Activated T-helper 1 cell treated with Interleukin-2 at 50 U/mL for 16 hours (primary cell): ENCODE data around the gene FBXO11.
"Not testable (repeated sequence)": the region's sequence is repeated elsewhere in the genome, so short reads cannot be mapped to it uniquely, and the experiment has no call there.

Experiments used
- DNase-seq: peaks from one replicate; pipeline ENCODE4 v3.0.0-alpha.2; 2020; ENCODE audit warnings: low read depth

FBXO11 gene

DNA sequence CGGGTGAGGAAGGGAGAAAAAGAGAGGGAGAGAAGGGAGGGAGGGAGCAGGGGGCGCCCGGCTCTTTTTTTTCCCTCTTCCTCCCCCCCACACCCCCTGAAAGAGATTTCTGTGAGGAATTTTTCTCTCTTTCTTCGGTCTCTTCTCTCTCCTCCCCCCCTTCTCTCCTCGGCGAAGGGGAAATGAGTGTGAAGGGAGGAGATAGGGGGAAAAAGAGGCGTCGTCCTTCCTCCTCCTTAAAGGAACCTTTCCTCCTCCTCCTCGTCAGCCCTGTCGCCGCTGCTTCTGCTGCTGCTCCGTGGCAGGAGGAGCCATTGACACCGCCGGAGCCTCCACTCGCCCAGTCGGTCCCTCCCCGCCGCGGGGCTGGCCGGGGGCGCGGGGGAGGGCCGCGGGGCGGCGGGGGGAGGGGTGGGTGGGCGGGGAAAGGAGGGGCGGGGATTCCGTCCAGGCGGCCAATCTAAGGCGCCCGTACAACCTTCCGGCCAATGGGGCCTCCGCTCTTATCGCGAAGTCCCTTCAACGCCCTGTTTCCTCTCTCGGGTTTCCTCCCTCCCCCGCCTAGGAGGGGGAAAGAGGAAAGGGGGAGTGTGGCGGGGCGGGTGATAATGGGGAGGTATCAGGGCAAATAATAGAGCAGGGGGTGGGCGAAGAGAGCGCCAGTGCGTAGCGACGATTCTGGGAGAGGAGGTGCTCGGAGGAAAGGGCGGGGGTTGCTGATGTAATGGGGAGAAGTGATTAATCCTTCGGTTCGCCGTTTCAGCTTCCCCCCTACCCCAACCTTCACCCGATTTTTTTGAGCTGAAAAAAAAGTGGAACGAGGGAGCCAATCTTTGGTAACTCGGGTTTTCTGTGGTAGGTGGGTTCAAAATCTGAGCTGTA lies at the start of gene FBXO11:
TSS of gene FBXO11 (minus strand) at position 342 of the 882 bp plus-strand sequence. CDS start 778 bp downstream, outside the sequence.
- peak; percentile 93 for DNase-seq

DNA sequence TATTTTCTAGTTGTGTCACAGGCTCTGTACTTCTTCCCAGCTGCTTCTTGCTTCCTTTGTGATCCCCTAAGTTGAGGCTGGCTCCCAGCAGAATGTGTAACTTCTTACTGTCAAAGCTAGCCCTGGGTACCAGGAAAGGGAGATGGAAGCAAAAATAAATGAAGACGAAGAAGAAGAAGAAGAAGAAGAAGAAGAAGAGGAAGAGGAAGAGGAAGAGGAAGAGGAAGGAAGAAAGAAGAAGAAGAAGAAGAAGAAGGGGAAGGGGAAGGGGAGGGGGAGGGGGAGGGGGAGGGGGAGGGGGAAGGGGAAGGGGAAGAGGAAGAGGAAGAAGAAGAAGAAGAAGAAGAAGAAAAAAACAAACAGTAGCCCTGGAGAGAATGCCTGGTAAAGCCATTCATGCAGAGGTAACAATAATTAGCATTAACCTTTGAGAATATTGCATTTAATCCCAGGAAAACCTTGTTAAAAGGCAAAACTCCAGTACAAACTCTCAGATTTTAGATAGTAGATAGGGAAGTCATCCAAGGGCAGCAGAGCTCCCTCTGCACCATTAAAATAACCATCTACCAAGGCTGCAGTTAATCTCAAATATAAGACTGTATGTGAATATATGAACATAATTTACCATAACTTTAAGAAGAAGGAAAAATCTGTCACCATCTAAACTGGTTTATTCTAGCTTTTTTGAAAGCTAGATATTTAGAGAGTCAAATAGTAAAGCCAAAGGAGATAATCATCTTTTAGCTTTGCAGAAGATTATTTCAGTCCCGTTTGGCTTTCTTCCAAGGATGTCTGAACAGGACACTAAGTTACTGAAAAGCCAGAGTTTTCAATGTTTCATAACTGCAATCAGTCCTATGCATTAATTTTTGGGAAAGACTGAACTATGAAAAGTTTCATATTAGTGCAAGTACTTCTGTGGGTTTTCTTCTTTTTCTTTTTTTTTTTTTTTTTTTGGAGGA lies 44.3 kb upstream of the FBXO11 start:
- DNase-seq: no peak

DNA sequence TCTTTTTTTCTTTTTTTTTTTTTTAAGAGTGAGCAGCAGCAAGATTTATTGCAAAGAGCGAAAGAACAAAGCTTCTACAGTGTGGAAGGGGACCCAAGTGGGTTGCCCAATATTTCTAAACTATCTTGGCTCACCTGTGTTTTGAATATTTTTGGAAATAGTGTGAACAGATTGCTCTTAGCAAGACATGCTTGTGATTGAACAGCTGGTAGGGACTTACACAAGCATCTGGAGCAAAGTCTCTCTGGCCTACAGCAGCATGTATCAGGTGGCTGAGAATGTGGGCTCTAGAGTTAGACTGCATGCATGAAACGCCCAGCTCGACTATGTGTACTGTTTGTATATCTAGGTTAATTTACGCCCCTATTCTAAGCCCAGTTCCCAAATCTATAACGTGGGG lies 40.3 kb upstream of the FBXO11 start:
- DNase-seq: no peak

DNA sequence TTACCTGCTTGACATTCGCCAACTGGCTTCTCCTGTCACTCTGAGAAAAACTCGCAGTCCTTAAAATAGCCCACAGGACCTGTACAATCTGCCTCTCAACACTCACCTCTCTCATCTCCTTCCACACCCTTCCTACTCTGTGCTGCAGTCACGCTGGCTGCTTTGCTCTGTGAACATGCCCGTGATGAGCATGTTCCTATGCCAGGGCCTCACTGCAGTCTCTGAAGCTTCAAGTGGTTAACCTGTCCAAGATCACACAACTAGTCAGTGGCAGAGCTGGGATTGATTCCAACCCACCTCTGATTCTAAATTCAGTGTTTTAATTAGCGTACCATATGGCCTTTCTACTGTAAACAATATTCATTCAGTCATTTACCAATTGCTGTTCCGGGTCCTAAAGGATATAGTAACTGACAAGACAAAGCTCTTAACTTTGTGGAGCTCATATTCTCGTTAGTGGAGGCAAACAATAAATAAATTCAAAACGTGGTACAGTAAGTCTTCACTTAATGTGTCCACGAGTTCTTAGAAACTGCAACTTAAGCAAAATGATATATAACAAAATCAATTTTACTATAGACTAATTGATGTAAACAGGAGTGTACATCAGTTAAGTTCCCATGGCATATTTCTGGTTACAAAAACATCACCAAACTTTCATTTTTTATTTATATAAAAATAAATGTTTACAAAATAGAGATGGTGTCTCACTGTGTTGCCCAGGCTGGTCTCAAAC lies 38.9 kb upstream of the FBXO11 start:
- DNase-seq: no peak

DNA sequence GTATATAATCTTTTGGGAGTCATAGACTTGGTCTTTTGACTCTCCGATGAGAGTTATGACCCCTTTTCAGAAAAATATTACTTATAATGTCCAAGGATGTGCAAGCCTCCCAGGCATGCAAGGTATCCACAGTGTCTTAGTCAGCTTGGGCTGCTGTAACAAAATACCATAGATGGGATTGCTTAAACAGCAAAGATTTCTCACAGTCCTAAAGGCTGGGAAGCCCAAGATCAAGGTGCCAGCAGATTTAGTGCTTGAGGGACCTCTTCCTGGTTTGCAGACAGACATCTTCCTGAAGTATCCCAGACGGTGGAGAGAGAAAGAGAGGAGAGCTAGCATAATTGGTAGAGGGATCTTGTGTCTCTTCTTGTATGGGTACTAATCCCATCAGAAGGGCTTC lies 35.6 kb upstream of the FBXO11 start:
- no peak for DNase-seq

GRCh38 chr2:47937677-47938076 lies 31.4 kb upstream of the FBXO11 start:
- no peak for DNase-seq

DNA sequence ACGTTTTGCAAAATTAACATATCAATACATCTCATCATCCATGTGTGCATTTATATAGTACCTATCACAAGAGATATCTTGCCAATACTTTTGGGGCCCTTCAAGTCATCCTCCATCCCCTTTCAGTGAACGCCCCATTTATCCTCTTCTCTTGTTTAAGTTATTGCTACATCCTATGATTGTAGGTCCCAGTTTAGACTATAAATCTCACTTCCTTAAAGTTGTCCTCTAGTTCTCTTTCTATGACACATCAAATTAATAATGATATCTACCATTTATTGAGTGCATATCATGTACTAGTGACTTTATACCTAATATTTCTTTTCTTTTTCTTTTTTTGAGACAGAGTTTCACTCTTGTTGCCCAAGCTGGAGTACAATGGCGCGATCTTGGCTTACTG lies 28.8 kb upstream of the FBXO11 start:
- DNase-seq: no peak

DNA sequence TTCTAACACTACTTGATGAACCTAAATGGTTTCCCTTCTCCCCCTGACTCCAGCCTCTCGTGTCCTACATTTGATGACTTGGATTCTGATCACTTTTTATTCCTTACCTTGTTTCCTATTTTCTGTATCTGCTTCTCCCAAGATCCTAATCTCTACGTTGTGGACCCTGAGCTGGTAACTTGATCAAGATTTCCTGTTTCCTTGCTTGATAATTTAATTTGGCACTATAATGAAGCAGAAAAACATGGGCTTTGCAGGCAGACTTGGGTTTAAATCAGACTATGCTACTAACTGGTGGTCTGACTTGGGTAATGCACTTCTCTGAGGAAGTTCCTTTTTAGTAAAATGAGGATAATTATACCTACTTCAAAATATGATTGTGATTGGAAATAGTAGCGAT lies 11.7 kb upstream of the FBXO11 start:
- no peak for DNase-seq

GRCh38 chr2:47917276-47917961 lies 11.1 kb upstream of the FBXO11 start:
- no peak for DNase-seq

DNA sequence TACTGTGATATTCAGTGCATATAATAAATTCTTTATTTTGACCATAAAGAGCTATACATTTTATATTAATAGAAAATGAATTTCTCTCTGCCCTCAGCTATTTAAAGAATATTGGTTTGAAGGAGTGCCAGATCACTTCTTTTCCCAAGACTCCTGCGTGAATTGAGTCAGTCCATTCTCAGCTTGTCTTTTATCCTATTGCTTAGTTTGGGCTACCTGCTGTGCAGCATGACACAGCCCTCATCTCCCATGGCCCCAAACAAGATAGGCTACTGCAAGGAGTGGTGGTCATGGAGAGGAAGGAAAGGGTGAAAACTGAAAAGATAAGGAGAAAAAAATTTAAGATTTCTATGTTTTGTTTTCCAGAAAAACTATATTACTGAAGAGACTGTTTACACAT lies 10.1 kb upstream of the FBXO11 start:
- DNase-seq: no peak

DNA sequence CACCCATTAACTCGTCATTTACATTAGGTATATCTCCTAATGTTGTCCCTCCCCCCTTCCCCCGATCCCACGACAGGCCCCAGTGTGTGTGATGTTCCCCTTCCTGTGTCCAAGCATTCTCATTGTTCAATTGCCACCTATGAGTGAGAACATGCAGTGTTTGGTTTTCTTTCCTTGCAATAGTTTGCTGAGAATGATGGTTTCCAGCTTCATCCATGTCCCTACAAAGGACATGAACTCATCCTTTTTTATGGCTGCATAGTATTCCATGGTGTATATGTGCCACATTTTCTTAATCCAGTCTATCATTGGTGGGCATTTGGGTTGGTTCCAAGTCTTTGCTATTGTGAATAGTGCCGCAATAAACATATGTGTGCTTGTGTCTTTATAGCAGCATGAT lies 4.4 kb upstream of the FBXO11 start:
- not testable (repeated sequence) for DNase-seq

DNA sequence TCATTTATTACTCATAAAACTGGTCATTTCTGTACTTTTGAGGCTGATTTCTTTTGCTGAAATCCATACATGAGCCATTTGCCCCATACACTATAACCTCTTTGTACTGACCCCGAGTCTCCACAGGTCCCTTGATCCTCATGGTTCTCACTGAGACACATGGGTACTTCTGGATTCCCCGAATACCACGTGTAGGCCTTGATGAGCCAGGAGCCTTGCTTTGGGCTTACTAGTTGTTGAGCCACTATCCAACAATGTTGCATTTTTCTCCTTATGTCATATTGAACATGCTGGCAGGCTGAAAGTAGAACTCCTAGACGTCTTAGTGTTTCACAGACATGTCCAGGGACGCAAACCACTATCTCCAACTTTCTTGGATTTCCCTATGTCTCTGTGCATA lies 2.4 kb upstream of the FBXO11 start:
- no peak for DNase-seq

DNA sequence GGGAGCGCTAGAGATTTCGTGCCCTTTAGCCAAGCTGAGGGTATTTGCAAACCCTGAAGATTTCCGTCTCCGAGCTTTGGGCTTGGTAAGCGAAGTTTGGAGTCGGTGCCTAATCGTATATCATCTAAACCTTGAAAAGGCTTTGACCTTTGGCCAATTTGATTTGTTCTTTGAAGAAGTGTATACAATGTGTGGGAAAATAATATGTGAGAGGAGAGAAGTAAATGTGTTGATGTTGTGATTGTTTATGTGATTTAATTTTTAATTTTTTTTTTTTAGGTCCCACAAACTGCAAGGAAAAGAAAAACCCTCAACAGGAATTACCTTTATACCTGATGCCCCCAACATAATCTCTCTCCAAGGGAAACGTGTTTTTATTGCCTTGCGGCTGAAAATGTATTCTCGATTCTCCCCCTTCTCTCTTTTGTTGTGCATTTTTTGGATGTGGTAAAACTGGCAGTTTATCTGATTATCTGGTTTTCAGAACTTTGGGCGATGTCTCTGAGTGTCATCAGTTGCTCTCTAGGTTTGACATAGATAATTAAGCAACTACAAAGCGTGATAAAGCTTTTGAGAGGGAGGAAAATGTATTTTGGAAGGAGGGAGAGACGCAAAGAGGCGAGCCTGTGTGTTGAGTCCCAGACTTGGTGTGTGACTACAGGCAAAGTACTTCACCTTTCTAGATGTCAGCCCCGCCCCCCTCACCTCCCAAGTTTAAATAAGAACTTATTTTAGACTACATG lies 912 bp upstream of the FBXO11 start:
- DNase-seq: peak; percentile 3

- peak; percentile 38 for DNase-seq
These were observed 727 bp downstream of the FBXO11 start for GRCh38 chr2:47905386-47906156.

DNA sequence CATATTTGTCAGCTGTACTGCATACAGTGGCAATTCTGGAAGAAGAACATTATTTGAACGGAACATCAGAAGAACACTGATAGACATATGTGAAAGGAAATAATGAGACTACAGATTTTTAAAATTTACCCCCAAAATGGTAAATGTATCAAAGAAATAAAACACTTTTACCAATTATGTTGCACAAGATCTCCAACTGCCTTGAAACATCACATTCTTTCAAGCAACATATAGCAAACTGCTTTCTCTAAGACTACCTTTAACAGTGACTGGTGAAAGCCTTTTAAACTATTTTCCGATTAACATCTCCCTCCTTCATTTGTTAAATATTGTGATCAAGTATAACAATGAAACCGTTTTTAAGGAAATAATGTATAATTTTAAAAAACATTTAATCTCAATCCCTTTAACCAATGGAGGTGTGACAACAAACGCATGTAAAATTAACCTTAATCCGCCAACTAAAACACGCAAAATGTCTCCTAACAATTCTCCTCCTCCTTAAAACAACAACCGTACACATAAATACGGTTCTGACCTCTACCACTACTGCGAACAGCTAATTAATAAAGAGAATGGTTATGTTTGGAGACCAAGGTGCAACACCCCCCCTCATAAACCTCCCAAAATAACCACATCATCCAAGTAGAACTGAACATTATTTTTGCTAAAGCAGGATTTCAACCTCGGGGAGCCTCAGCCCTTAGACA lies 2.4 kb downstream of the FBXO11 start:
- DNase-seq: no peak

DNA sequence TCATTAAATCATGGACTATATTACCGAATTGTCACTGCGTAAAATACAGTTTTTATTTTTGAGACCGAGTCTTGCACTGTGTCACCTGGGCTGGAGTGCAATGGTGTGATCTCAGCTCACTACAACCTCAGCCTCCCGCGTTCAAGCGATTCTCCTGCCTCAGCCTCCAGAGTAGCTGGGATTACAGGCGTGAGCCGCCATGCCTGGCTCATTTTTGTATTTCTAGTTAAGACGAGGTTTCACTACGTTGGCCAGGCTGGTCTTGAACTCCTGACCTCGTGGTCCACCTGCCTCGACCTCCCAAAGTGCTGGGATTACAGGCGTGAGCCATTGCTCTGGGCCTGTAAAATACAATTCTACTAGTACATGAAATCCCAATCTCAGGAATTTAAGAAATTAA lies 4.4 kb downstream of the FBXO11 start:
- not testable (repeated sequence) for DNase-seq

DNA sequence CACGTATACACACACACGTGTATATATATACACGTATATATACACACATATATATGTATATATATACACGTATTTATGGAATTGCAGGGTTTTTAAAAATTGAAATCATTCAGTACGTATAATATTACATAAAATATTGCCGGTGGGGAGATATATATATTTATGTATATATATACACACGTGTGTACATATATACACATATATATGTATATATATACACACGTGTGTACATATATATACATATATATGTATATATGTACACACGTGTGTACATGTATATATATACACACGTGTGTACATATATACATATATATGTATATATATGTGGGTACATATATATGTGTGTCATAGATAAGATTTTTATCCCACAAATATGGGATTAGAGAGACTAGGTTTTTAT lies 5.4 kb downstream of the FBXO11 start:
- DNase-seq: no peak

- no peak for DNase-seq
These were observed 6.1 kb downstream of the FBXO11 start for GRCh38 chr2:47899915-47900816.
